Neural progenitor cell (in vitro differentiated cells): ENCODE measurements around the gene CABP2. TPM values are rescaled to one million over a fixed set of nuclear protein-coding genes. Genes with fewer than 3 reads are reported as not detected.
A peak's percentile ranks its signal among the peaks of the same experiment; 100 is the strongest.

Source experiments
- DNase-seq: peaks from one replicate; pipeline ENCODE4 v3.0.0-alpha.2; 2016; ENCODE audit warnings: low spot score
- H2AFZ ChIP-seq: fragments of 200-600 bp; sonication (generic); replicated peaks from 2 replicates; pipeline ENCODE4 v1.6.1; 2016; ENCODE audit warnings: antibody characterized with exemption
- H3F3A ChIP-seq: fragments of 200-600 bp; sonication (generic); 2 replicates; pipeline ENCODE4 v1.6.1; 2016; ENCODE audit warnings: antibody characterized with exemption, low read depth
- H3K27ac ChIP-seq: fragments of 200-600 bp; sonication (generic); 2 replicates; pipeline ENCODE4 v1.5.1; 2016; ENCODE audit warnings: mild to moderate bottlenecking
- H3K27me3 ChIP-seq: fragments of 200-600 bp; sonication (generic); 2 replicates; pipeline ENCODE4 v1.6.1; 2016; ENCODE audit warnings: mild to moderate bottlenecking, moderate library complexity
- H3K36me3 ChIP-seq: fragments of 200-600 bp; sonication (generic); 2 replicates; pipeline ENCODE4 v1.5.1; 2016
- H3K4me1 ChIP-seq: fragments of 200-600 bp; sonication (generic); 2 replicates; pipeline ENCODE4 v1.6.1; 2016; ENCODE audit warnings: mixed run types
- H3K4me2 ChIP-seq: fragments of 200-600 bp; sonication (generic); 2 replicates; pipeline ENCODE4 v1.6.1; 2016
- H3K4me3 ChIP-seq: fragments of 200-600 bp; sonication (generic); 2 replicates; pipeline ENCODE4 v1.5.1; 2016
- H3K79me2 ChIP-seq: fragments of 200-600 bp; sonication (generic); 2 replicates; pipeline ENCODE4 v1.6.1; 2016; ENCODE audit warnings: low read depth
- H3K9ac ChIP-seq: fragments of 200-600 bp; sonication (generic); 2 replicates; pipeline ENCODE4 v1.6.1; 2016
- H3K9me3 ChIP-seq: fragments of 200-600 bp; sonication (generic); 2 replicates; pipeline ENCODE4 v1.5.1; 2016; ENCODE audit warnings: low read depth
- H4K20me1 ChIP-seq: fragments of 200-600 bp; sonication (generic); 2 replicates; pipeline ENCODE4 v1.6.1; 2016; ENCODE audit warnings: low read depth
- H3K27ac Mint-ChIP-seq: 3 replicates; pipeline ENCODE4 v1.8.0; 2021; ENCODE audit warnings: mixed read lengths
- H3K27me3 Mint-ChIP-seq: 2 replicates; pipeline ENCODE4 v1.8.0; 2022; ENCODE audit warnings: low read depth, mild to moderate bottlenecking, inconsistent platforms, moderate library complexity, mixed read lengths; ENCODE audit not compliant: insufficient read depth
- H3K36me3 Mint-ChIP-seq: 3 replicates; pipeline ENCODE4 v1.8.0; 2021; ENCODE audit warnings: mixed read lengths
- H3K4me1 Mint-ChIP-seq: 3 replicates; pipeline ENCODE4 v1.8.0; 2021; ENCODE audit warnings: mixed read lengths
- H3K4me3 Mint-ChIP-seq: 3 replicates; pipeline ENCODE4 v1.8.0; 2021; ENCODE audit warnings: mild to moderate bottlenecking, moderate library complexity, mixed read lengths
- H3K9me3 Mint-ChIP-seq: 3 replicates; pipeline ENCODE4 v1.8.0; 2020; ENCODE audit warnings: mixed read lengths
- CTCF ChIP-seq: fragments of 200-600 bp; sonication (generic); IDR thresholded peaks from 2 replicates; pipeline ENCODE4 v1.5.1; 2017; ENCODE audit warnings: antibody characterized with exemption, mild to moderate bottlenecking
- EZH2 ChIP-seq: fragments of 200-600 bp; sonication (generic); IDR thresholded peaks from 2 replicates; pipeline ENCODE4 v1.6.1; 2017; ENCODE audit warnings: antibody characterized with exemption, mild to moderate bottlenecking, moderate library complexity
- EZH2phosphoT487 ChIP-seq: fragments of 200-600 bp; sonication (generic); IDR thresholded peaks from 2 replicates; pipeline ENCODE4 v1.6.1; 2017; ENCODE audit warnings: antibody characterized with exemption
- total RNA-seq: library from RNA; depleted of rRNA; stranded (reverse); fragments of >200 nt; gene quantifications from 2 replicates; pipeline ENCODE4 v1.2.3, GENCODE V29; 2015; ENCODE audit warnings: low replicate concordance

CABP2 gene
- total RNA-seq, 1 donor from 2014 or later: not detected

DNA sequence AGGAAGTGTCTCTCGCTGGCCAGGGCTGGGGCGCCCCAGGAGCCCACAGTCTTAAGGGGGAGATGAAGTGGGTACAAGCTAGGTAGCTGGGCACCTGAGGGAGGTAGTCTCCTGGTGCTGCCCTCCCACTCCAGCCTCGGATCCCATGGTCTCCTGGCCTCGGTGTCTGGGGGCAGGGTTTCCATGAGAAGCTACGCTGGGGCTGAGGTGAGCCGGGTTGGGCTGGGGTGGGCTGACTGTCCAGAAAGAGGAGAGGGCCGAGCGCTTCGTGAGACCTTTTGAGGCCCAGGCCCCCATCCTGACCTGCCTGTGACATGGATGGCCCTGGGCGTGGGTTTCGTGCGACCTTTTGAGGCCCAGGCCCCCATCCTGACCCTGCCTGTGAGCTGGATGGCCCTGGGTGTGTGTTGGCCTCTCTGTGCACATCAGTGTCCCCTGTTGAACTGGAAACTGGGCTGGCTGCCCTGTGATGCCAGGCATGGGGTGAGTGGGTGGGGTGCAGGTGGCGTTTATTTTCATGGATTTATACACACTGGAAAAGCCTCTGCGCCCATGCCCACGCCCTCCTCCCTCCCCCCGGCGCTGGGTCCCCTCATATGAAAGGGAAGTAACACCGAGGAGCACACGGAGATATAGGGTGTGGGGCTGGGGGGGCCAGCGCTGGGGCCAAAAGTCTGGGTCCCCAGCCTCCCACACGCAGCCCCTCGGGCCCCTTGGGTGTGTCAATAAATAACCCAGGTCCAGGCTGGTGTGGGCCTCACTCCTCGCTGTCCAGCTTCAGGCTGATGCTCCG is 31.8 kb downstream of the CABP2 start:
- no peaks in the 10 kb centered on the region for H3F3A ChIP-seq
- H3K4me3 Mint-ChIP-seq: no peak overlapping the region
- no peaks in the 10 kb centered on the region for H3K9me3 Mint-ChIP-seq
- H3K36me3 ChIP-seq: no peaks in the 10 kb centered on the region
- no peak overlapping the region for H3K27ac ChIP-seq
- no peaks in the 10 kb centered on the region for H3K27me3 Mint-ChIP-seq
- H3K4me2 ChIP-seq: no peak overlapping the region
- no peak overlapping the region for H3K4me3 ChIP-seq
- H3K79me2 ChIP-seq: no peaks in the 10 kb centered on the region
- TF ChIP-seq EZH2phosphoT487 (no peak), EZH2 (no peak), CTCF (no peak)
- DNase-seq: no peak
- peaks cover 7% of the 10 kb centered on the region for H3K4me1 Mint-ChIP-seq
- no peak overlapping the region for H3K9ac ChIP-seq
- H3K9me3 ChIP-seq: no peaks in the 10 kb centered on the region
- no peaks in the 10 kb centered on the region for H4K20me1 ChIP-seq
- H3K4me1 ChIP-seq: no peaks in the 10 kb centered on the region
- H3K27ac Mint-ChIP-seq: peak overlapping the region; percentile 96
- no peak overlapping the region for H2AFZ ChIP-seq
- peaks cover 10% of the 10 kb centered on the region for H3K36me3 Mint-ChIP-seq
- H3K27me3 ChIP-seq: no peaks in the 10 kb centered on the region

DNA sequence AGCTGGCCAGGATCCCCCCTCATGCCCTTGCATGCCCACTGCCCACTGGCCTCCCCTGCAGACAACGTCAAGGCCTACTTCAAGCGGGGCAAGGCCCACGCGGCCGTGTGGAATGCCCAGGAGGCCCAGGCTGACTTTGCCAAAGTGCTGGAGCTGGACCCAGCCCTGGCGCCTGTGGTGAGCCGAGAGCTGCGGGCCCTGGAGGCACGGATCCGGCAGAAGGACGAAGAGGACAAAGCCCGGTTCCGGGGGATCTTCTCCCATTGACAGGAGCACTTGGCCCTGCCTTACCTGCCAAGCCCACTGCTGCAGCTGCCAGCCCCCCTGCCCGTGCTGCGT is 32.5 kb downstream of the CABP2 start:
- H3K27me3 ChIP-seq: no peaks in the 10 kb centered on the region
- H2AFZ ChIP-seq: no peak overlapping the region
- H3K9me3 ChIP-seq: no peaks in the 10 kb centered on the region
- Mint-ChIP-seq H3K36me3 (peaks cover 15% of the 10 kb centered on the region), H3K4me1 (peaks cover 13% of the 10 kb centered on the region), H3K27me3 (no peaks in the 10 kb centered on the region), H3K27ac (peak overlapping the region; percentile 96), H3K9me3 (no peaks in the 10 kb centered on the region), H3K4me3 (no peak overlapping the region)
- TF ChIP-seq EZH2phosphoT487 (no peak), CTCF (no peak), EZH2 (no peak)
- no peaks in the 10 kb centered on the region for H3K79me2 ChIP-seq
- no peaks in the 10 kb centered on the region for H3K4me1 ChIP-seq
- H3K9ac ChIP-seq: no peak overlapping the region
- H3F3A ChIP-seq: no peaks in the 10 kb centered on the region
- no peak overlapping the region for H3K27ac ChIP-seq
- H3K36me3 ChIP-seq: no peaks in the 10 kb centered on the region
- H3K4me2 ChIP-seq: no peak overlapping the region
- H4K20me1 ChIP-seq: no peaks in the 10 kb centered on the region
- H3K4me3 ChIP-seq: no peak overlapping the region
- DNase-seq: no peak

DNA sequence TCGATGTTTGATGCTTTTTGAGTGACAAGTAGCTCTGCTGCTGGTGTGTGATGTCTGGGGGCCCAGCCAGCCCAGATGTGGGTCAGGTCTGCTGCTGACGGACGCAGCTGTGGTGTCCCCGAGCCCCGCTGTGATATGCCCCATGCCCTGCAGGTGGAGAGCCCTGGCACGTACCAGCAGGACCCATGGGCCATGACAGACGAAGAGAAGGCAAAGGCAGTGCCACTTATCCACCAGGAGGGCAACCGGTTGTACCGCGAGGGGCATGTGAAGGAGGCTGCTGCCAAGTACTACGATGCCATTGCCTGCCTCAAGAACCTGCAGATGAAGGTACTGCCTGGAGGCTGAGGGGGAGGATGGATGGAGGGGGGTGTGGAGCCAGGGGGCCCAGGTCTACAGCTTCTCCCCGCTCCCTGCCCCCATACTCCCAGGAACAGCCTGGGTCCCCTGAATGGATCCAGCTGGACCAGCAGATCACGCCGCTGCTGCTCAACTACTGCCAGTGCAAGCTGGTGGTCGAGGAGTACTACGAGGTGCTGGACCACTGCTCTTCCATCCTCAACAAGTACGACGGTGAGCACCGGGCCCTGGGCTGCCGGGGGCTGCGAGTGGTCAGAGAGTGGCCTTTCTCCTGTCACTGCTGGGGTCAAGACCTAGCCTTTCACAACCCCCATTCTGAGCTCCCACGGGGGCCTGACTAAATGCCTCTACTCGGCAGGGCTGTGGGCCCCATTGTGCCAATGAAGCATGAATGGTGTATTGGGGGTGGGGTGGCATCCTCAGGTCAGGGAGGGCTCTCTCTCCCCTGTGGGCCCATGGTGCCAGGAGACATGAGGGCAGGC is 33.1 kb downstream of the CABP2 start:
- Histone ChIP-seq H3K4me1 (no peaks in the 10 kb centered on the region), H3K27ac (no peak overlapping the region), H3F3A (no peaks in the 10 kb centered on the region), H2AFZ (no peak overlapping the region), H3K4me2 (no peak overlapping the region), H3K9ac (no peak overlapping the region), H3K36me3 (no peaks in the 10 kb centered on the region), H4K20me1 (no peaks in the 10 kb centered on the region), H3K79me2 (no peaks in the 10 kb centered on the region), H3K27me3 (no peaks in the 10 kb centered on the region), H3K9me3 (no peaks in the 10 kb centered on the region), H3K4me3 (no peak overlapping the region)
- TF ChIP-seq EZH2phosphoT487 (no peak), EZH2 (no peak), CTCF (no peak)
- Mint-ChIP-seq H3K27me3 (no peaks in the 10 kb centered on the region), H3K36me3 (peaks cover 15% of the 10 kb centered on the region), H3K27ac (no peak overlapping the region), H3K4me1 (peaks cover 15% of the 10 kb centered on the region), H3K9me3 (no peaks in the 10 kb centered on the region), H3K4me3 (peak overlapping the region; percentile 28)
- DNase-seq: no peak
